GM18507 (cell line): ENCODE data around the gene KCNIP3.

Source experiments
- DNase-seq: peaks from one replicate; pipeline ENCODE4 v3.0.0; 2011; ENCODE audit warnings: low read depth; ENCODE audit not compliant: insufficient read length; ENCODE audit errors: extremely low spot score
- FAIRE-seq: peaks from 2 replicates; lab custom pipeline; 2011; peaks lifted over from hg19 to GRCh38; lab: Jason Lieb, UNC

KCNIP3 gene

GRCh38 chr2:95292623-95293260 is 4.4 kb upstream of the KCNIP3 start:
- DNase-seq (no peak), FAIRE-seq (no peak)

GRCh38 chr2:95294579-95295250 is 2.4 kb upstream of the KCNIP3 start:
- FAIRE-seq (no peak), DNase-seq (no peak)

- FAIRE-seq: no peak
- no peak for DNase-seq
These were observed 1.8 kb upstream of the KCNIP3 start for GRCh38 chr2:95295376-95295775.

GRCh38 chr2:95296011-95296410 is 1.1 kb upstream of the KCNIP3 start:
- DNase-seq (no peak), FAIRE-seq (no peak)

GRCh38 chr2:95297639-95298395 is 670 bp downstream of the KCNIP3 start:
- FAIRE-seq (no peak), DNase-seq (no peak)

GRCh38 chr2:95298486-95299111 is 1.5 kb downstream of the KCNIP3 start:
- DNase-seq (no peak), FAIRE-seq (no peak)

GRCh38 chr2:95299961-95300360 is 2.8 kb downstream of the KCNIP3 start:
- no peak for FAIRE-seq
- DNase-seq: no peak

GRCh38 chr2:95300450-95300849 is 3.3 kb downstream of the KCNIP3 start:
- DNase-seq (no peak), FAIRE-seq (no peak)

GRCh38 chr2:95301186-95301585 is 4.0 kb downstream of the KCNIP3 start:
- FAIRE-seq (no peak), DNase-seq (no peak)

- no peak for DNase-seq
- no peak for FAIRE-seq
These were observed 4.9 kb downstream of the KCNIP3 start for GRCh38 chr2:95301876-95302641.

GRCh38 chr2:95303191-95303919 is 6.2 kb downstream of the KCNIP3 start:
- FAIRE-seq (no peak), DNase-seq (no peak)

GRCh38 chr2:95305380-95306061 is 8.4 kb downstream of the KCNIP3 start:
- DNase-seq (no peak), FAIRE-seq (no peak)

GRCh38 chr2:95306336-95306895 is 9.3 kb downstream of the KCNIP3 start:
- DNase-seq: no peak
- no peak for FAIRE-seq

GRCh38 chr2:95307036-95307435 is 9.9 kb downstream of the KCNIP3 start:
- DNase-seq: no peak
- no peak for FAIRE-seq

- no peak for DNase-seq
- FAIRE-seq: no peak
These were observed 10.7 kb downstream of the KCNIP3 start for GRCh38 chr2:95307878-95308277.

GRCh38 chr2:95308426-95308990 is 11.4 kb downstream of the KCNIP3 start:
- no peak for DNase-seq
- no peak for FAIRE-seq

- no peak for FAIRE-seq
- DNase-seq: no peak
These were observed 12.5 kb downstream of the KCNIP3 start for GRCh38 chr2:95309599-95309998.

GRCh38 chr2:95310216-95310615 is 13.1 kb downstream of the KCNIP3 start:
- DNase-seq: no peak
- FAIRE-seq: no peak
